IMR-90 (cell line): ENCODE data around the gene PAFAH1B1. TPM values are rescaled to one million over a fixed set of nuclear protein-coding genes. Genes with fewer than 3 reads are reported as not detected.

Experiments used
- ATAC-seq: fragments of 200-7000 bp; cut with Tn5 transposase; 2 replicates; pipeline ENCODE4 v1.9.1; 2020; ENCODE audit warnings: low read depth, mild to moderate bottlenecking, moderate library complexity
- BruUV-seq: library from RNA; stranded (reverse); fragments of 400-500 nt; replicated peaks from 2 replicates; lab custom pipeline; 2021; lab: Mats Ljungman, UMichigan
- CTCF ChIA-PET: fragments of 300-600 bp; formaldehyde crosslinking; extraction: SDS; loops from one replicate; lab custom pipeline; 2021; ENCODE audit warnings: antibody characterized with exemption; lab: Yijun Ruan, JAX
- POLR2A ChIA-PET: fragments of 300-600 bp; sonication (Branson Sonifier 250); formaldehyde crosslinking; loops from one replicate; lab custom pipeline; 2022; ENCODE audit warnings: antibody characterized with exemption; ENCODE audit not compliant: unreplicated experiment; lab: Charles Lee
- DNase-seq: peaks from one replicate; pipeline ENCODE4 v3.0.0; 2013
- H2AFZ ChIP-seq: replicated peaks from 2 replicates; pipeline ENCODE3; 2013; ENCODE audit warnings: low read length, mild to moderate bottlenecking; ENCODE audit not compliant: poor library complexity
- H2AK5ac ChIP-seq: 2 replicates; pipeline ENCODE4 v1.6.1; 2013; ENCODE audit warnings: low read depth, low read length, inconsistent platforms
- H2AK9ac ChIP-seq: replicated peaks from 2 replicates; pipeline ENCODE3; 2013; ENCODE audit warnings: mild to moderate bottlenecking, low read depth, low read length, moderate library complexity; ENCODE audit not compliant: poor library complexity
- H2BK120ac ChIP-seq: 2 replicates; pipeline ENCODE4 v1.6.1; 2013; ENCODE audit warnings: low read depth, low read length, inconsistent platforms
- H2BK15ac ChIP-seq: 3 replicates; pipeline ENCODE4 v1.6.1; 2013; ENCODE audit warnings: low read depth, low read length, inconsistent platforms
- H2BK20ac ChIP-seq: 2 replicates; pipeline ENCODE4 v1.6.1; 2013; ENCODE audit warnings: low read depth, mild to moderate bottlenecking, inconsistent platforms, low read length, moderate library complexity
- H2BK5ac ChIP-seq: 2 replicates; pipeline ENCODE4 v1.6.1; 2013; ENCODE audit warnings: mild to moderate bottlenecking, low read depth, low read length, inconsistent platforms; ENCODE audit not compliant: poor library complexity, severe bottlenecking
- H3K14ac ChIP-seq: replicated peaks from 2 replicates; pipeline ENCODE4 v1.6.1; 2013; ENCODE audit warnings: low read depth, low read length, inconsistent platforms
- H3K18ac ChIP-seq: 2 replicates; pipeline ENCODE4 v1.6.1; 2013; ENCODE audit warnings: low read depth, low read length, control low read depth
- H3K23ac ChIP-seq: 2 replicates; pipeline ENCODE4 v1.6.1; 2013; ENCODE audit warnings: low read depth, low read length, inconsistent platforms
- H3K27ac ChIP-seq: 2 replicates; pipeline ENCODE4 v1.5.1; 2013; ENCODE audit warnings: mild to moderate bottlenecking, control low read depth, low read length; ENCODE audit not compliant: insufficient read depth
- H3K27me3 ChIP-seq: 2 replicates; pipeline ENCODE4 v1.6.1; 2013; ENCODE audit warnings: low read length; ENCODE audit not compliant: control insufficient read depth, insufficient read depth
- H3K36me3 ChIP-seq: 2 replicates; pipeline ENCODE4 v1.6.1; 2013; ENCODE audit warnings: low read length, mixed read lengths; ENCODE audit not compliant: control insufficient read depth, insufficient read depth
- H3K4ac ChIP-seq: 2 replicates; pipeline ENCODE4 v1.6.1; 2013; ENCODE audit warnings: low read depth, low read length, inconsistent platforms
- H3K4me1 ChIP-seq: 2 replicates; pipeline ENCODE4 v1.6.1; 2013; ENCODE audit warnings: low read length, mixed read lengths; ENCODE audit not compliant: control insufficient read depth, insufficient read depth
- H3K4me2 ChIP-seq: 2 replicates; pipeline ENCODE4 v1.6.1; 2013; ENCODE audit warnings: low read depth, mild to moderate bottlenecking, control low read depth, low read length, moderate library complexity
- H3K4me3 ChIP-seq: 2 replicates; pipeline ENCODE4 v1.5.1; 2013; ENCODE audit warnings: low read depth, mild to moderate bottlenecking, control low read depth, low read length, moderate library complexity; ENCODE audit not compliant: insufficient read depth
- H3K56ac ChIP-seq: 2 replicates; pipeline ENCODE4 v1.6.1; 2013; ENCODE audit warnings: low read length, inconsistent platforms; ENCODE audit not compliant: insufficient read depth; ENCODE audit errors: extremely low read depth
- H3K79me1 ChIP-seq, 2 experiments: 2 replicates each; pipeline ENCODE4 v1.6.1; 2013; ENCODE audit warnings: low read length in 2 of 2, inconsistent platforms in 1 of 2, low read depth in 1 of 2
- H3K9ac ChIP-seq: 2 replicates; pipeline ENCODE4 v1.6.1; 2013; ENCODE audit warnings: low read depth, low read length, control low read depth
- H3K9me1 ChIP-seq: 2 replicates; pipeline ENCODE4 v1.6.1; 2013; ENCODE audit warnings: low read length, inconsistent platforms; ENCODE audit not compliant: insufficient read depth
- H3K9me3 ChIP-seq: 2 replicates; pipeline ENCODE4 v1.6.1; 2013; ENCODE audit warnings: low read length; ENCODE audit not compliant: control insufficient read depth, insufficient read depth
- H4K20me1 ChIP-seq: 2 replicates; pipeline ENCODE4 v1.6.1; 2013; ENCODE audit warnings: low read length, inconsistent platforms; ENCODE audit not compliant: insufficient read depth
- H4K5ac ChIP-seq: 2 replicates; pipeline ENCODE4 v1.6.1; 2013; ENCODE audit warnings: mild to moderate bottlenecking, low read depth, low read length, control low read depth
- H4K8ac ChIP-seq, 2 experiments: 2 replicates each; pipeline ENCODE4 v1.6.1; 2013; ENCODE audit warnings: low read depth in 2 of 2, low read length in 2 of 2, control low read depth in 1 of 2, inconsistent platforms in 1 of 2
- H4K91ac ChIP-seq: 2 replicates; pipeline ENCODE4 v1.6.1; 2013; ENCODE audit warnings: low read depth, low read length, inconsistent platforms; ENCODE audit not compliant: insufficient read depth
- BHLHE40 ChIP-seq: fragments of 150-350 bp; IDR thresholded peaks from 2 replicates; pipeline ENCODE4 v1.6.1; 2016; ENCODE audit warnings: mild to moderate bottlenecking, low read depth, low read length
- CEBPB ChIP-seq: IDR thresholded peaks from 2 replicates; pipeline ENCODE4 v1.6.1; 2012; ENCODE audit warnings: low read depth, low read length, improper control_type of control experiment
- CHD1 ChIP-seq: IDR thresholded peaks from 2 replicates; pipeline ENCODE4 v1.6.1; 2012; ENCODE audit warnings: low read depth, low read length, improper control_type of control experiment
- FOS ChIP-seq: fragments of 150-350 bp; IDR thresholded peaks from 2 replicates; pipeline ENCODE4 v1.6.1; 2016; ENCODE audit warnings: low read depth, low read length
- MAZ ChIP-seq: IDR thresholded peaks from 2 replicates; pipeline ENCODE4 v1.6.1; 2012; ENCODE audit warnings: low read depth, mild to moderate bottlenecking, low read length, improper control_type of control experiment, moderate library complexity, borderline replicate concordance
- WGBS, 2 experiments: methylation state at CpG; one replicate each; pipeline versions ENCODE4 v1.1.5 to v1.1.7; 2013; ENCODE audit warnings: missing lambda C conversion rate in 2 of 2; ENCODE audit not compliant: insufficient read length in 1 of 2; ENCODE audit errors: extremely low coverage in 2 of 2; 5-methylcytosine and 5-hydroxymethylcytosine counted together
- dilution Hi-C: fragments of 300-500 bp; cut with HindIII; formaldehyde crosslinking; loops from one replicate; pipeline ENCODE4 v1.14.3; 2018; ENCODE audit warnings: low sequenced_read_pairs; ENCODE audit not compliant: unreplicated experiment
- in situ Hi-C: fragments of 300-500 bp; cut with MboI; formaldehyde crosslinking; loops from 3 replicates; pipeline ENCODE4 v1.14.3; 2019; ENCODE audit warnings: low sequenced_read_pairs, inconsistent platforms, mixed read lengths
- intact Hi-C: fragments of 100-400 bp; cut with micrococcal nuclease; formaldehyde crosslinking; loops from 2 replicates; pipeline ENCODE4 v1.10.0; 2022
- microRNA-seq, 2 experiments: library from miRNA; stranded (forward) in 1 of 2; unstranded in 1 of 2; fragments of 10-50 nt in 1 of 2; fragments of <30 nt in 1 of 2; gene quantifications in 1 of 2; microRNA quantifications in 1 of 2; one replicate each; pipeline versions ENCODE3 to v1.1.0; 2013 to 2020; ENCODE audit not compliant: insufficient read depth in 1 of 2, insufficient read length in 1 of 2, unreplicated experiment in 1 of 2
- polyA plus RNA-seq, 3 experiments: library from polyadenylated mRNA; depleted of rRNA; stranded (reverse); fragments of >200 nt; gene quantifications; 2 replicates each; pipeline ENCODE4 v1.2.3, GENCODE V29; 2012; ENCODE audit warnings: low replicate concordance in 1 of 3
- small RNA-seq, 5 experiments: library from RNA; depleted of rRNA; stranded (forward); fragments of <200 nt; gene quantifications; one replicate each; pipeline ENCODE3, GENCODE V24; 2012
- total RNA-seq: library from RNA; depleted of rRNA; stranded (reverse); fragments of >200 nt; gene quantifications from 2 replicates; pipeline ENCODE4 v1.2.3, GENCODE V29; 2012; rRNA removed
- TF ChIP-seq, protein P1 (sequence below): fragments of 150-350 bp; IDR thresholded peaks from 2 replicates; pipeline ENCODE4 v1.6.1; 2017; ENCODE audit warnings: mild to moderate bottlenecking, antibody characterized with exemption, low read length, low read depth
- TF ChIP-seq, protein P2 (sequence below): conservative IDR thresholded peaks from 2 replicates; pipeline ENCODE4 v1.5.1; 2012; ENCODE audit warnings: mild to moderate bottlenecking, low read depth, low read length, improper control_type of control experiment

The PAFAH1B1 gene
- total and polyA plus RNA-seq, 2 of the 4 experiments (the other 2 are of a cell fraction): 64.5 to 127 TPM

DNA sequence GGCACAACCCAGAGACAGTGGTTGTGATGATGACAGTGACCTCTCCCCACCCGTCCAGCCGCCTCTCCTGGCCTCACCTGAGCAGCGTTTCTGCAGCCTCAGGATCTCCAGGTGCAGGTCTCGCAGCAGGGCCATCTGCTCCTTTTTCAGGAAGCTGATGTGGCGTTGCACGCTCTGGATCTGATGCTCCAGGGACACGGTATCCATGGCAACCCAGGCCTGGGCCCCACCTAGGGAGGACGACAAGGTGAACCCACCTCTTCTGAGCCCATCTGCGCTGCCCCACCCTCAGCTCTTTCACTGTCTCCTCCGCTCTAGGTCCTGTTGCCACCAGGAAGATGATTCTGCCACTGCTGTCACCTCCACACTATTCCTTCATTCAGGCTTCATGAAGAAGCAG lies 141.5 kb downstream of the PAFAH1B1 start:
- Histone ChIP-seq H2BK20ac (no peak overlapping the region), H3K27ac (no peak overlapping the region), H4K5ac (no peak overlapping the region), H3K4me3 (no peak overlapping the region), H3K4me2 (no peak overlapping the region), H3K23ac (no peak overlapping the region), H2BK15ac (no peak overlapping the region), H3K4ac (no peak overlapping the region), H3K9me3 (no peaks in the 10 kb centered on the region), H3K18ac (no peak overlapping the region), H3K14ac (no peak overlapping the region), H2BK5ac (no peak overlapping the region), H3K36me3 (no peaks in the 10 kb centered on the region), H4K8ac (no peak overlapping the region), H3K9me1 (no peaks in the 10 kb centered on the region), H3K56ac (no peak overlapping the region), H2AK9ac (no peak overlapping the region), H2AFZ (no peak overlapping the region), H2BK120ac (no peak overlapping the region), H2AK5ac (no peak overlapping the region), H3K27me3 (peaks cover 13% of the 10 kb centered on the region), H4K20me1 (no peaks in the 10 kb centered on the region), H3K79me1 (no peaks in the 10 kb centered on the region), H4K91ac (no peak overlapping the region), H3K9ac (no peak overlapping the region), H3K4me1 (no peaks in the 10 kb centered on the region)
- 56% methylated on average over 4 of the region's 10 CpGs; no CpG with 5 or more reads in 1 of the 2 experiments for WGBS, 2 experiments
- ChIA-PET POLR2A (no interaction called here), CTCF (no interaction called here)
- TF ChIP-seq FOS (no peak), MAZ (no peak), CEBPB (no peak), BHLHE40 (no peak), CHD1 (no peak)
- TF ChIP-seq, protein P1, sequence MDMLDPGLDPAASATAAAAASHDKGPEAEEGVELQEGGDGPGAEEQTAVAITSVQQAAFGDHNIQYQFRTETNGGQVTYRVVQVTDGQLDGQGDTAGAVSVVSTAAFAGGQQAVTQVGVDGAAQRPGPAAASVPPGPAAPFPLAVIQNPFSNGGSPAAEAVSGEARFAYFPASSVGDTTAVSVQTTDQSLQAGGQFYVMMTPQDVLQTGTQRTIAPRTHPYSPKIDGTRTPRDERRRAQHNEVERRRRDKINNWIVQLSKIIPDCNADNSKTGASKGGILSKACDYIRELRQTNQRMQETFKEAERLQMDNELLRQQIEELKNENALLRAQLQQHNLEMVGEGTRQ: no peak
- TF ChIP-seq, protein P2, sequence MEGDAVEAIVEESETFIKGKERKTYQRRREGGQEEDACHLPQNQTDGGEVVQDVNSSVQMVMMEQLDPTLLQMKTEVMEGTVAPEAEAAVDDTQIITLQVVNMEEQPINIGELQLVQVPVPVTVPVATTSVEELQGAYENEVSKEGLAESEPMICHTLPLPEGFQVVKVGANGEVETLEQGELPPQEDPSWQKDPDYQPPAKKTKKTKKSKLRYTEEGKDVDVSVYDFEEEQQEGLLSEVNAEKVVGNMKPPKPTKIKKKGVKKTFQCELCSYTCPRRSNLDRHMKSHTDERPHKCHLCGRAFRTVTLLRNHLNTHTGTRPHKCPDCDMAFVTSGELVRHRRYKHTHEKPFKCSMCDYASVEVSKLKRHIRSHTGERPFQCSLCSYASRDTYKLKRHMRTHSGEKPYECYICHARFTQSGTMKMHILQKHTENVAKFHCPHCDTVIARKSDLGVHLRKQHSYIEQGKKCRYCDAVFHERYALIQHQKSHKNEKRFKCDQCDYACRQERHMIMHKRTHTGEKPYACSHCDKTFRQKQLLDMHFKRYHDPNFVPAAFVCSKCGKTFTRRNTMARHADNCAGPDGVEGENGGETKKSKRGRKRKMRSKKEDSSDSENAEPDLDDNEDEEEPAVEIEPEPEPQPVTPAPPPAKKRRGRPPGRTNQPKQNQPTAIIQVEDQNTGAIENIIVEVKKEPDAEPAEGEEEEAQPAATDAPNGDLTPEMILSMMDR: no peak
- dilution Hi-C loops (no loop called here), intact Hi-C loops (no loop called here), in situ Hi-C loops (no loop called here)
- no peak for ATAC-seq
- no TSS peak for BruUV-seq
- DNase-seq: no peak

Small RNAs within 50 kb of the gene (microRNA-seq; reads per million reads assigned to microRNA genes)
- gene MIR6776 (ENCODE audit: insufficient read depth in 1 of 2, insufficient read length in 1 of 2, unreplicated experiment in 1 of 2) (0 to 1.1 reads per million in 2 experiments), gene RN7SL608P (ENCODE audit: insufficient read depth, insufficient read length) (not detected)

Small RNAs within 50 kb of the gene (small RNA-seq; reads per million reads assigned to genes)
- gene MIR6776 (0 to 0.76 (median 0) reads per million in 5 experiments), gene RN7SL608P (0 reads per million in 5 experiments)

Other genes starting within 250 kb of the PAFAH1B1 start
- 1.4 and 1.9 TPM in 2 replicates for gene MNT, start 192.6 kb upstream of the PAFAH1B1 start, total RNA-seq
- 8.3 and 9.4 TPM in 2 replicates for gene MNT, start 192.6 kb upstream of the PAFAH1B1 start, polyA plus RNA-seq (2012; rRNA removed)
- gene METTL16, start 81.8 kb upstream of the PAFAH1B1 start, total RNA-seq: 15.4 and 15.8 TPM in 2 replicates
- gene METTL16, start 81.8 kb upstream of the PAFAH1B1 start, polyA plus RNA-seq (2012; rRNA removed): 9.4 and 11.8 TPM in 2 replicates
- 12.5 and 12.9 TPM in 2 replicates for gene CLUH, start 118.1 kb downstream of the PAFAH1B1 start, total RNA-seq
- 42.0 and 51.0 TPM in 2 replicates for gene CLUH, start 118.1 kb downstream of the PAFAH1B1 start, polyA plus RNA-seq (2012; rRNA removed)
- gene CCDC92B, start 156.0 kb downstream of the PAFAH1B1 start, total RNA-seq: not detected in 2 replicates
- not detected in 2 replicates for gene CCDC92B, start 156.0 kb downstream of the PAFAH1B1 start, polyA plus RNA-seq (2012; rRNA removed)
- 4.7 and 5.7 TPM in 2 replicates for gene RAP1GAP2, start 202.8 kb downstream of the PAFAH1B1 start, total RNA-seq
- gene RAP1GAP2, start 202.8 kb downstream of the PAFAH1B1 start, polyA plus RNA-seq (2012; rRNA removed): 7.5 and 8.6 TPM in 2 replicates